Stimulated activated CD4-positive, alpha-beta T cell treated with anti-CD3 and anti-CD28 coated beads, Interleukin-4, amount 100 ng/mL, for 48 hours (primary cell): ENCODE data around the gene LHX1.
A peak's percentile ranks its signal among the peaks of the same experiment; 100 is the strongest.

Source experiments
- DNase-seq, 2 donors: peaks; one replicate each; pipeline ENCODE4 v3.0.0-alpha.2; 2020; ENCODE audit warnings: low read depth in 2 of 2

Gene LHX1

GRCh38 chr17:36937001-36937958 lies at the start of gene LHX1:
Gene LHX1 (plus strand): TSS chr17:36937475. CDS start chr17:36938198, 723 bp downstream.
- no peak for DNase-seq

GRCh38 chr17:36888236-36888951 lies 48.9 kb upstream of the LHX1 start:
- no peak for DNase-seq

- no peak for DNase-seq
These were observed 47.4 kb upstream of the LHX1 start for GRCh38 chr17:36889770-36890349.

GRCh38 chr17:36890398-36891168 lies 46.7 kb upstream of the LHX1 start:
- no peak for DNase-seq

DNA sequence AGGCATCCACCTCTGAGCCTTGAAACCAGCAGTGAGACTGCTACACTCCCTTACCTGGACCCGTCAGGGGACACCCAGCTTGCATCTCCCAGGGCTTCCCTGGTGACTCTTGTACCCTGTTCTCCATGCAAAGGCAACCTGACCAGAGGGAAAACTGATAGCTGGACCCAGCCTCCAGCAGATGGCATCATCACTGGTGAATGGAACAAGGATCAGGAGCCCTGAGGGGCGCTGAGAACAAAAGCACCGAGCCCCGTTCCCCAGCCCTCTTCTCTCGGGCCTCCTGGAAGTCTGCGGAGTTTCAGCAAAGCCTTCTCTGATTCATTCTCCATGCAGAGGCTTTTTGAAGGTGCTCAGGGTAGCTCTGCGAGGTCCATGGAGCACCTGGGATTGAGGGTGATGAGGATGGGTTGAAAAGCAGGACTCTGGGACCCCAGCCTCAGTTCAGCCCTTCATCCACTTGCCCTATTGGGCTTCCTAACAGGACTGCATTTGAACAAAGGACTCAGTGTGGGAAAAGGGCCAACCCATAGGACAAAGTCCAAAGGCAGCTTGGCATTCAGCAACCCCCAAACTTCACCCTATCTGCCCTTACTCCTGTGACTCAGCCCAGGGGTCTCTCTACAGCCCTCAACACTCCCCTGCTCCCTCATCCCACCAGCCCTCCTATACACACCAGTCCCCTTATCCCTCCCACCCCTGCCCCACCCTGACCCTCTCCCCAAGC lies 45.0 kb upstream of the LHX1 start:
- DNase-seq, result no peak

DNA sequence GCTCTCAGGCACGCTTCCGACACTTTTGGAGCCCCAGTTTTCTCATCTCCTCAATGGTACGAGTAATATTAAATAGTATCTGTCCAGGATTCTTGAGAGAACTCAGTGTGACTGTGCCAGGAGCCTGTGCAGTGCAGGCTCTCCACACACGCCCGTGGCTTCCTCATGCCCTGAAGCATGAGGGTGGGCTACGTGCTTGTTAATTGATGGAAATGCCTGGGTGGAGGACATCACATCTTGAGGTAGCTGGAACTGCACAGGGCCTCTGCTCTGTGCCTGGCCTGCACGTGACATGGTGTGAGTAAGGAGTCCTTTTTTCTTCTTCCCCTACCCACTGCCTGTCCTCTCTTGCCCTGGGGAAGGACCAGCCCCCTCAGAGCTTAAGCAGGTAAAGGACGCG lies 43.1 kb upstream of the LHX1 start:
- no peak for DNase-seq

GRCh38 chr17:36894925-36895324 lies 42.4 kb upstream of the LHX1 start:
- DNase-seq, result no peak

DNA sequence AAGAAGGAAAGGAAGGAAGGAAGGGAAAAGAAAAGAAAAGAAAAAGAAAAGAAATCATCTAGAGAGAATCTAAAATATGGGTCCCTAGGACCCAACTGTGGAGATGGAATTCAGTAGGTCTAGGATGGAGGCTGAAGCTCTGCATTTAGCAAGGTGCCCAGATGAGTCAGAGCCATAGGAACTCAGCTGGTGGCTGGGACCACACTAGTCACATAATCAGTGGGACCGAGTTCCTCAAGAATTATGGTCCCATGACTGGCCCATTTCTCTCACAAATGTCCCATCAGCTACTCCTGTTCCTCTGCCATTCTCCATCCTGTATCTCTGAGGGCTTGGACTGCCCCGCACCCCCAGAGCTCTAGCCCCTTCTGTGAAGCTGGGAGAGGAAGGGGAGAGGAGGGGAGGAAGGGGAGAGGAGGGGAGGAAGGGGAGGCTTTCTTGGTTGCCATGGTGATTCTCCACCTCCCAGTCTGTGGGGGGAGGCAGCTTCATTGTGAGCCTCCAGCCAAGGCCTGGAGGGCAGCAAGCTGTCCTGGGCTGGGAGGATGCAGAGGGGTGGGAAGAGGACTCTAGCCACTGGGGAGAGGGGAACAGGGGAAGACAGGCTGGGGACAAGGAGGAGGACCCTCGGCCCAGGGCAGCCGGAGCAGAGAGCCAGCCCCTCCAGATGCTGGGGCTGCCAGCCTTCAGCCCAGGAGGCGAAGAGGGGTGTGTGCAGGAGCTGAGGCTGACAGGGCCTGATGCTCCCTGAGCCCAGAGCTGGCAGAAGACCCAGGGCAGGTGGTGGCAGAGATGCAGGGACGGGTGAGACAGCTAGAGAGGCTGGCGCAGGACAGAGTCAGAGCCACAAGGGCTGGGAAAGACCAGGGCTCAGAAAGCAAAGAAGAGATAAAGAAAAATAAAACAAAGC lies 37.8 kb upstream of the LHX1 start:
- DNase-seq, result no peak

- DNase-seq, result no peak
These were observed 37.1 kb upstream of the LHX1 start for GRCh38 chr17:36900160-36900512.

GRCh38 chr17:36901506-36901905 lies 35.8 kb upstream of the LHX1 start:
- DNase-seq, result no peak

DNA sequence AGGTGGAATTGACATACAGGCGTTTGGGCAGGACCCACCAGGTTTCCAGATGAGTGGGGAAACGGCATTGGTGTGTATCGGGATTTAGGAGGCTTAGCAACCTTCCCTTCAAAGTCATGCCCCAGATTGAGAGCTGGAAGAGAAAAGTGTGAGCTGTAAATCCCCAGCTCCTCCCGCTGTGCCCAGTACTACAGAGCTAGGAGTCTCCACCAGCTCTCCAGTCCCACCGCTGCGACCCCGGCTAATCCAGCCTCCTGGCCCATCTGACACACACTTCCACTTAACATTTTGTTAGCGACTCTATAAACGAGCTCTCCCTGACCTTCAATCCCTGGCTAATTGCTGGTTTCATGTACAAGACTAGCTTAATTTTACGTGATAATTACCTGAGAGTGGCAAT lies 29.9 kb upstream of the LHX1 start:
- no peak for DNase-seq

DNA sequence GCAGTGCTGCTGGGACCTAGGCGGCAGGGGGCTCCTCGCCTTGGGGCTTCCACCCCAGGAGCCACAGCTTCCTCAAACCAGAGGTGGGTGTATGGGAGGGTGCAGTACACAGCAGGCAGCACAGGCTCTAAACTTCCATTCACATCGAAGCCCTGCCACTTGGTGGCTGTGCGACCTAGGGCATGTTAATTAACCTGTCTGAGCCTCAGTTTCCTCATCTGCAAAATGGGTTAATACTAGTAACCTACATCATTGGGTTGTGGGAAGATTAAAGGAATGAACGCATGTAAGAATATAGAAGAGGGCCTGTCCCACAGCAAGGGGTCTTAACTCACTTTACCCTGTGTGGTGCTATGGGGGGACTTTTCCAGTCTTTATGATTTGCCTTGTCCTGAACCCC lies 26.8 kb upstream of the LHX1 start:
- DNase-seq, result no peak

DNA sequence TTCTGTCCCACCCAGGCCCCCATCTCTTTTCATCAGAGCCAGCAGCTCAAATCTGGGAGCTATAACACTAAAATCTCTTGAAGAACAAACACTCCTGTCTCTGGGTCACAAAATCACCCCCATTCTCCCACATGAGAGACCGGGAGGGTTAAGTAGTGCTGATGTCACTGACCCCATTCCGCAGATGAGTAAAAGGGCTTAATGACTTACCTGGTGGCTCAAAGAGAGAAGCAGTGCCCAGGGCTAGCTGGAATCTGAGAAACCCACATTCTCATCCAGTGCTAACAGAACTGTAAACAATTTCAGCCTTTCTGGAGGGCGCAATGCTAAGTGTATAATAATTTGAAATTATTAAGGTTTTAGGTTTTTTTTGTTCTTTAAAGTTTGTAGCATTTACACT lies 26.3 kb upstream of the LHX1 start:
- no peak for DNase-seq

GRCh38 chr17:36913132-36913531 lies 24.1 kb upstream of the LHX1 start:
- DNase-seq, result no peak

- DNase-seq, result no peak
These were observed 19.0 kb upstream of the LHX1 start for GRCh38 chr17:36918211-36918691.

- no peak for DNase-seq
These were observed 17.8 kb upstream of the LHX1 start for GRCh38 chr17:36919407-36919968.

DNA sequence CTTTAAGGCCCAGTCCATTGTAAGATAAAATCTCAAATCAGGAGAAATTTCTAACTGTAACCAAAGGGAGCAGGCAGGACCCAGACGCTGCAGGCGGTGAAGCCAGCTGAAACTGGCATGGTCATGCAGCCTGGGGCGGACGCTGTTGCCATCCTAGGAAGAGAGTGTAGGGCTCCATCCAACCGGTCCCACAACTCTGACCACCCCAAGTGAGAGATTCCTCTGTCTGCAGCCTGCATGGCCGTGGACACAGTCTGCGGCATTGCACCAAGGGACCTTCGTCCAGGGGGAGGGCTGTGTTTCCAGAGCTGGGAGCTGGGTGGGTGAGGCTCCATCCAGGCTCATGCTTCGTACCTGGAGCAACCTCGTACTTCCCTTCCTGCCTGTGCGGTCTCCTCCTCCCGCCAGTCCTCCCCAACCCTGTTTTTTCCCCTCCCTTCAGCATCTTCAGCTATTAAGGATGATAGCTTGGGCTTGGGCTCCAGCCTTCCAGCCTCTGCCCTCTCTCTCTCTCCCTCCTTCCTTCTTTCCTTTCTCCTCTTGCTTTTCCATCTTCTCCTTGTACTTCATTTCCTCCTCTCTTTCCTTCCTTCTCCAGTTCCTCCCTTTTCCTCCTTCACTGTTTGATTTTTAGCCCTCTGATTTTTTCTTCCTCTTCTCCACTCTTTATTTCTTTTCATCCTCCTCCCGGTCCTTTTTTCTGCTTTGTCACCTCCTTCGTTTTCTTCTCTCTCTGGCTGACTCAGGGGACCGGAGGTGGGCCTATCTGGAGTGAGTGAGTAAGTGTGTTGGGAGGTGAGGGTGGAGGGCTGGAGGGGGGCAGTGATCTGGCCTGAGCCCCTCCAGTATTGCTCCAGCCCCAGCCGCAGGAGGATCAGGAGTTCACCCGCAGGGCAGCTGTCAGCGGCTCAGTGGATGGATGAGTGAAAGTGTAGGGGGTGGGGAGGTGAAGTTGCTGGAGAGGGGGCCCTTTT lies 17.0 kb upstream of the LHX1 start:
- no peak for DNase-seq

GRCh38 chr17:36921095-36921851 lies 16.0 kb upstream of the LHX1 start:
- DNase-seq, result peak; percentile 62 to 70
